ENCODE measurements around the gene ARSI.

DNA sequence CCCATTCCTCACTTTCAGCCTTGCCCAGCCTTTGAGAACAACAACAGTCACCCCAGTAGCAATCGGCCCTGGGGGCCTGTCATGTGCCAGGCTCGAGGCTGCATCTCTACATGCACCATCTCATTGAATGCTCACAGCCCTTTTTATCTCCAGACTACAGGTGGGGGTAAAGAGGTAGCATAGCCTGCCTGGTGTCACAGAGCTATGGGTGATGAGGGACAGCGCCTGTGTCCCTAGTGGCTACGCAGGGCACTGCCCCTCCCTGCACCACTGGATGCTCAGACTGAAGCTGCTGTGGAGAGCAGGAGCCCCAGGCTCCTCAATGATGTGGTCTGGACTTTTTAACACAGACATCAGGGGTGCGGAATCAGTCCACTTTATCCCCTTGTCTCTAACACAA is 15.9 kb downstream of the ARSI start:
- TF ChIP-seq POU6F1 (CRISPR knock-in tag; IDR thresholded peaks at IDR 0.05; ENCODE audit: borderline replicate concordance, low read depth) = no peak
- no peak for TF ChIP-seq GLIS3 (CRISPR knock-in tag; IDR thresholded peaks at IDR 0.05)
- no peak for TF ChIP-seq ARNTL (CRISPR knock-in tag; IDR thresholded peaks at IDR 0.05; ENCODE audit: borderline replicate concordance, low read depth)
- TF ChIP-seq, protein P1, sequence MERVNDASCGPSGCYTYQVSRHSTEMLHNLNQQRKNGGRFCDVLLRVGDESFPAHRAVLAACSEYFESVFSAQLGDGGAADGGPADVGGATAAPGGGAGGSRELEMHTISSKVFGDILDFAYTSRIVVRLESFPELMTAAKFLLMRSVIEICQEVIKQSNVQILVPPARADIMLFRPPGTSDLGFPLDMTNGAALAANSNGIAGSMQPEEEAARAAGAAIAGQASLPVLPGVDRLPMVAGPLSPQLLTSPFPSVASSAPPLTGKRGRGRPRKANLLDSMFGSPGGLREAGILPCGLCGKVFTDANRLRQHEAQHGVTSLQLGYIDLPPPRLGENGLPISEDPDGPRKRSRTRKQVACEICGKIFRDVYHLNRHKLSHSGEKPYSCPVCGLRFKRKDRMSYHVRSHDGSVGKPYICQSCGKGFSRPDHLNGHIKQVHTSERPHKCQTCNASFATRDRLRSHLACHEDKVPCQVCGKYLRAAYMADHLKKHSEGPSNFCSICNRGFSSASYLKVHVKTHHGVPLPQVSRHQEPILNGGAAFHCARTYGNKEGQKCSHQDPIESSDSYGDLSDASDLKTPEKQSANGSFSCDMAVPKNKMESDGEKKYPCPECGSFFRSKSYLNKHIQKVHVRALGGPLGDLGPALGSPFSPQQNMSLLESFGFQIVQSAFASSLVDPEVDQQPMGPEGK (CRISPR knock-in tag; IDR thresholded peaks at IDR 0.05; ENCODE audit: borderline replicate concordance) = no peak
- TF ChIP-seq ZFP3 (CRISPR knock-in tag; IDR thresholded peaks at IDR 0.05) = no peak
- no peak for TF ChIP-seq ESRRG (CRISPR knock-in tag; IDR thresholded peaks at IDR 0.05)
- TF ChIP-seq RARB (CRISPR knock-in tag; IDR thresholded peaks at IDR 0.05) = no peak
- no peak for TF ChIP-seq CSDC2 (CRISPR knock-in tag; IDR thresholded peaks at IDR 0.05)
- TF ChIP-seq ZFP30 (CRISPR knock-in tag; IDR thresholded peaks at IDR 0.05) = no peak
- no peak for TF ChIP-seq CREB5 (CRISPR knock-in tag; IDR thresholded peaks at IDR 0.05; ENCODE audit: low read depth)
- no peak for TF ChIP-seq ZNF70 (CRISPR knock-in tag; IDR thresholded peaks at IDR 0.05)
